Posterior cingulate gyrus (tissue), 11 donors: ENCODE measurements around the gene CDON.
"Not testable (repeated sequence)": the region's sequence is repeated elsewhere in the genome, so short reads cannot be mapped to it uniquely, and the experiment has no call there.

Source experiments
- DNase-seq, 10 donors: peaks; one replicate each; pipeline versions ENCODE4 v3.0.0 to v3.0.0-alpha.2; 2020 to 2021; ENCODE audit warnings: mixed read lengths in 3 of 10
- intact Hi-C: fragments of 100-400 bp; cut with DNase I; formaldehyde crosslinking; loops from one replicate; pipeline ENCODE4 v1.15.1; 2023

CDON gene

DNA sequence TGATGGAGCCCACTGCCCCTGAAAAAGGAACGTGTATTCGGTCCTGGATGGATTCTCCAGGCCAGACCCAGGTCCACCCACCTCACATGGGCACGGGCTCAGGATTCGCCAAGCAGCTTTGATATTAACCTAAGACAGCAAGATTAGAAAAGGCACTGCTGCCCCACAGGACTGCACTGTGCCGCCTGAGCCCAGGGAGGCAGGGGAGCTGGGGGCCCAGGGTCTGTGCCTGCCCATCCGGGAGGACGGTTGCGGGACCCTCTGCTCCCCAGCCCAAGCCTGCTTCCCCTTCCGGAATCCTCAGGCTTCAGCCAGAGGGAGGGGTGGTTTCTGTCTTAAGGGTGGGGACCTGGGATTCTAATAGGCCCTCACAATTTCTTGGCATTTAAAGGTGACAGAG is 130.4 kb downstream of the CDON start:
- no peak for DNase-seq

GRCh38 chr11:125931668-125932067 is 131.0 kb downstream of the CDON start:
- DNase-seq = no peak

More for the DNA sequence above, 130.4 kb downstream of the CDON start:
- intact Hi-C loops = no loop called here

GRCh38 chr11:125931116-125931515 is 131.6 kb downstream of the CDON start:
- DNase-seq = no peak
- intact Hi-C loops = no loop called here

More at GRCh38 chr11:125931668-125932067, 131.0 kb downstream of the CDON start:
- intact Hi-C loops = no loop called here

DNA sequence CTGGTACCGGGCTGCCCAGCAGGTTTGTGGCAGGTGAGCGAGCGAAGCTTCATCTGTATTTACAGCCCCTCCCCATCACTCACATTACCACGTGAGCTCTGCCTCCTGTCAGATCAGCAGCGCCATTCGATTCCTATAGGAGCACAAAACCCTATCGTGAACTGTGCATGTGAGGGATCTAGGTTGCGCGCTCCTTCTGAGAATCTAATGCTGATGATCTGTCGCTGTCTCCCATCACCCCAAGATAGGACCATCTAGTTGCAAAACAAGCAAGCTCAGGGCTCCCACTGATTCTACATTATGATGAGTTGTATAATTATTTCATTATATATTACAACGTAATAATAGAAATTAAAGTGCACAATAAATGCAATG is 132.6 kb downstream of the CDON start:
- DNase-seq = no peak
- intact Hi-C loops = no loop called here

GRCh38 chr11:125929445-125930075 is 133.1 kb downstream of the CDON start:
- DNase-seq = peak in 2 of 10 donors; percentile 24 to 90
- intact Hi-C loops = no loop called here

GRCh38 chr11:125926682-125927081 is 136.0 kb downstream of the CDON start:
- DNase-seq = no peak
- intact Hi-C loops = no loop called here

DNA sequence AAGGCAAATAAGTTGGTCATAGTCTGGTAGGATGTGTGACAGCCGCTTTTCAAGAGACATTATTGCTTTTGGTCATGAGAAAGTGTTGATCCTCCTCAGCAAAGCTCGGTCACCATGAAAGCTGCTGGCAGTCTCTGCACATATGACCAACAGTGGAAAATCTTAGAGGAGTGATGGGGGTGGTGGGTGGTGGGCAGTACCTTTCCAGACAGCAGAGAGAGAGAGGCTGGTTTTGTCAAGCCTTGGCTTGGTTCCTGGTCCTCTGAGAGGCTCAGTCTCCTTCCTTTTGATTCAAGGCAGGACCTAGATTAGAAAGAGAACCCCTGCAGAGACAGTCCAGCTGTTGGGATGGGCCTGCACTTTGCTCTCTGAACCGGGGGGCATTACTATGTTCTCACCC is 136.9 kb downstream of the CDON start:
- DNase-seq = peak in 1 of 10 donors; percentile 75
- intact Hi-C loops = no loop called here

DNA sequence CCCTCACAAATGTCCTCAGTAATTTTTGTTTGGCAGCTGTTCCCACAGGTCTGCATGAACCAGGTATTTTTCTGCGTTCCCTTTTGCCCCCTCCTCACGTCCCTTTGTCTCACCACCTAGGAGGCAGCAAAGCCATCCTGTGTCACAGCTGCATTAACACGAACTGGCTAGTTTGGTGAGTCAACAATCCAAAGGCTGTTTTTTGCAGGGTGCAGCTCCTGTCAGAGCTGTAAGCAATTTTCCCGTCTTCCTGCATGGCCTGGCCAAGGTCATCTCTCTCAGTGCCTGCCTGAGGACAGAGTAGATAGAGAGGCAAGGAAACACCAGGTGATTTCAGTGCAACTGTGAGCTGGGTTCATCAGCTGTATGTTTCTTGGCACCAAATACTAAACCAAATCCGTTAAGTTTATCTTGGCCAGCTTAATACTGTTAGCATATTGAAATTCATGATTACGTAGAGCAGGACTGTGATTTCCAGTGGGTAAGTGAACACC is 137.4 kb downstream of the CDON start:
- no peak for DNase-seq
- intact Hi-C loops = no loop called here

- intact Hi-C loops = no loop called here
- no peak for DNase-seq
These were observed 138.2 kb downstream of the CDON start for GRCh38 chr11:125924384-125925007.

GRCh38 chr11:125923633-125924032 is 139.0 kb downstream of the CDON start:
- intact Hi-C loops = loop anchor here (1.0 kb wide), 1 partner anchor 271 kb away; no protein-coding TSS in a partner anchor
- no peak for DNase-seq

DNA sequence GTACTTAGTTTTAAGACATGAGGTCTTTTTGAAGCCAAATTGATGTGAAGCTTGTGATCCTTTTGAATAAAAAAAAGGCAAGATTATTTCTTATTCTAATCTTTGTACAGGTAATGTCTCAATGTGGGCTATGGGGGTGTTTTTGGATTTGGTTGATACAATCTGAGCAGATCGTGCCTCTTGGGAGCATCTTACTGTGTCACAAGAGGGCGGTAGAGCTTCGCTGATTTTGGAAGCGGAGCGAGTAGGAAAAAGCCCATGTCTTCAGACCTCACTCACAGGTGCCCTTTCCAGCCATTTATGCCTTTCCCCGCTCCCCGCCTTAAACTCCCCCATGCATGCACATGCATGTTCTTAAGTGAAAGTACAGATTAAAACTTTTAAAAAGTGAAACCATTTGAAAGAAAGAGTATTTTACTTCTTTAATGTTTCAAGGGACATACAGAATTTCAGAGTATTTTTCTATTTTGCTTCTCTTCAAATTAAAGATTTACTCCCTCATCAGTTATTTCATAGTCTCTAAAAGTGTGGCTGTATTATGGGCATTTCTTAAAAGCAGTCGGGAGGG is 139.6 kb downstream of the CDON start:
- intact Hi-C loops = loop anchor here (1.0 kb wide), 1 partner anchor 271 kb away; no protein-coding TSS in a partner anchor

DNA sequence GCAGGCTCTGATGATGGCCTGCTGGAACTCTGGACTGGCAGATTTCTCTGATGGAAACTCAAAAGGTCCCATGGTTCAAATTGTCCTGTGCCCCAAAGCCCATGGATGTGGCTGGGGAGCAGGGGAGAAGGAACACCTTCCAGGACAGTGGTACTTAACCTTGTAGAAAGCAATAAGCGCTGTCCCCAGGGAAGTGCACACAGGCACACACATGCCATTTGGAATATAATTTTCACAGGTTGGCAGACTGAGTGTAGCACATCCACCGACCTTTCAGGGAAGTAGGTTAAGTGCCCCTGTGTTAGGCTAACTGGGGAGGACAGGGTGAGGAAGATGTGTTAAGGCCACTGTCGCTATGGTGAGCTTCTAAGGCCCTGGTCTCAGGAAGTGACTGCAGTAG is 140.5 kb downstream of the CDON start:
- intact Hi-C loops = no loop called here
- no peak for DNase-seq

More for the DNA sequence above, 139.6 kb downstream of the CDON start:
- DNase-seq = peak in 9 of 10 donors; percentile 35 to 93 (median 68)

DNA sequence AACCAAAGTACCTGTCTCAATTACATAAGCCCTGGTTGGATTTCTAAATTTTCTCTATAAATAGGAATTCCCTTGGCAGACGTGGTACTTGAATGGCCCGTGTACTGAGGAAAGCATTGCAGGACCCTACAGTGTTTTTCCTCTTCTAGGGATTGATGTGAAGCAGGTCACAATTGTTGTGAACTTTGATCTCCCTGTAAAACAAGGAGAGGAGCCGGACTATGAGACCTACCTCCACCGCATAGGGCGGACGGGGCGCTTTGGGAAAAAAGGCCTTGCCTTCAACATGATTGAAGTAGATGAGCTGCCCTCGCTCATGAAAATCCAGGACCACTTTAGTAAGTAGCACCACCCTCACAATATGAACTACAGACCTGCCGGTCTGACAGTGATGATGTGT is 141.6 kb downstream of the CDON start:
- DNase-seq = no peak
- intact Hi-C loops = no loop called here

GRCh38 chr11:125918140-125918840 is 144.4 kb downstream of the CDON start:
- no peak for DNase-seq
- intact Hi-C loops = no loop called here

- no peak for DNase-seq
- intact Hi-C loops = no loop called here
These were observed 145.9 kb downstream of the CDON start for GRCh38 chr11:125916683-125917347.

DNA sequence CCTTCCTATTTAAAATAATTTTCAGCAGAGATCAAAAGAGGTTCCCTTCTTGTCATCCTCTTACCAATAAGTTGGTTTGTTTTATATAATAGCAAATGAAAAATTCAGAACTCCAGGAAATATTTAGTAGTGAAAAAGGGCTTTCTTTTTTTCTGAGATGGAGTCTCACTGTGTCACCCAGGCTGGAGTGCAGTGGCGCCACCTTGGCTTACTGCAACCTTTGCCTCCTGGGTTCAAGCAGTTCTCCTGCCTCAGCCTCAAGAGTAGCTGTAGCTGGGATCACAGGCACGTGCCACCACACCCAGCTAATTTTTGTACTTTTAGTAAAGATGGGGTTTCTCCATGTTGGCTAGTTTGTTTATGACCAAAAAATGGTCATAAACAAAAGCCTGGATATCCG is 148.1 kb downstream of the CDON start:
- DNase-seq, intact Hi-C loops: not testable (repeated sequence)

GRCh38 chr11:125910226-125910849 is 152.3 kb downstream of the CDON start:
- DNase-seq = no peak

More at GRCh38 chr11:125910226-125910849, 152.3 kb downstream of the CDON start:
- intact Hi-C loops = no loop called here
